ENCODE measurements around the gene METTL2A.
"Not testable (repeated sequence)": the region's sequence is repeated elsewhere in the genome, so short reads cannot be mapped to it uniquely, and the experiment has no call there.

GRCh38 chr17:62435251-62435650 lies 11.6 kb downstream of the METTL2A start:
- not testable (repeated sequence) for TF ChIP-seq TAF1 (IDR thresholded peaks at IDR 0.05; ENCODE audit: low read depth, low read length); SPI1 (IDR thresholded peaks at IDR 0.05; ENCODE audit: low read depth, low read length); POLR2A (IDR thresholded peaks at IDR 0.05; ENCODE audit: low read depth, low read length); PAX5 (IDR thresholded peaks at IDR 0.05; ENCODE audit: insufficient read depth, low read length, severe bottlenecking); POLR2AphosphoS5 (IDR thresholded peaks at IDR 0.05; ENCODE audit: low read depth, low read length)

All from GM12891 (cell line).